GM21360 (cell line): ENCODE measurements around the gene KRABD2.
"Not testable (repeated sequence)": the region's sequence is repeated elsewhere in the genome, so short reads cannot be mapped to it uniquely, and the experiment has no call there.

Source experiments
- ATAC-seq: cut with Tn5 transposase; IDR thresholded peaks from one replicate; pipeline ENCODE4 v1.9.1; 2021; ENCODE audit warnings: mild to moderate bottlenecking, moderate library complexity; ENCODE audit not compliant: unreplicated experiment

Gene KRABD2

DNA sequence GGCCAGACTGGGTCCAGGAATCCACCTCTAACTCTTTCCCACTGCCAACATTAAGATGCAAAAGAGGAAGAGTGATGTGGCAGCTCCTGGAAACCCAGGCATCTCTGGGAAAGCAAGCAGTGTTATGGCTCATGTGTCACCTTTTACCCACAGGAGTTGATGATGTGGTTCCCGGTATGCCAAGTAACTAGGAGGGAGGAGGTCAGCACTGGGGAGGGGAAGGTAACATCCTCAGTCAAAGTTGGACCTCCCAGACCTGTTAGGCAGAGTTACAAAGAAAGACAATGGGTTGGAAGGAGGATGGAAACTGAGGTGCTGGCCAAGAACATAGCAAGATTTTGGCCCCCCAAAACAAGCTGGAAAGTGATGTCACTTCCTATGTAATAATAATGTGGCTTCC is 11.4 kb downstream of the KRABD2 start:
- ATAC-seq, result no peak

DNA sequence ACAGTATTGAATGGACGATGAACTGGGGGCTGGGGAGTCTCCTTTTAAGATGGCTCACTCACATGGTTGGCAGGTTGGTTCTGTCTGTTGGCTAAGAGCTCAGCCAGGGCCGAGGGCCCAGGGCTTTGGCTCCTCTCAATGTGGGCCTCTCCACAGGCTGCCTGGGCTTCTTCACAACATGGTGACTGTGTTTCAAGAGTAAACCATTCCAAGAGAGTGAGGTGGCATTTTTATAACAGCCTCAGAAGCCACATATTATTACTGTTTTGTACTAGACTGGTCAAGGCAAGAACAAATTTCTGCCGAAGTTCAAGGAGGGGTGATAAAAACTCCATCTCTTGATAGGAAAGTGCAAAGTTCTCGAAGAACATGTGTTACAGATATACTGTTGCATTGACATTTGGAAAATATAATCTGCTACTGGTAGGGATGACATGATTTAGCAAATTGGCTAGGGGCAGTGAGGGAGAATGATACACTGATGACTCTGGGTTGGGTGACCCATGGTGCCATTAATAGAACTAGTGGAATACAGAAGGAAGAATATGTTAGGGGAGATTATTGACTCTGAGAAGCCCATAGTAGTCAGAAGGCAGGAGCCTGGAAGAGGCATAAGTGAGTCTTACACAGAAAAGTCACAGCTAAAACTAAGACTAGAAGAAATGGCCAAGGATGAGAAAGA is 13.7 kb downstream of the KRABD2 start:
- no peak for ATAC-seq

DNA sequence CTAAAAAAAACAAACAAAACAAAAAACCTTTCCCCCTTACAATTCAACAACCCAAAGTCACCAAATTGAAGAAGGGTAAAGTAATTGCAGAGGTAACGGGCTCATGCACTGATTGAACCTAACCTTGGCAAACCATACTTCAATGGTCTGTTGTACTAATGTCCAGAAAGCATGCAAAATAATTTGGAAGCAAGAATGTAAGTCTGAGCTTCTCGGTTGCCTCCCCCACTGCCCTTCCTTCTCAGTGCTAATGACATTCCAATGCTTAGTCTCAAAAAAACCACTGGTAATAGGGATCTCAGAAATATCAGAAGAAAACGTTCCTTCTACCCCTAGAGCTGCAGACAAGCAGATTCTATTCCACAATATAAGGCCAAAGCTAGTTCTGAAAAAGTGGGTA is 15.8 kb downstream of the KRABD2 start:
- no peak for ATAC-seq

DNA sequence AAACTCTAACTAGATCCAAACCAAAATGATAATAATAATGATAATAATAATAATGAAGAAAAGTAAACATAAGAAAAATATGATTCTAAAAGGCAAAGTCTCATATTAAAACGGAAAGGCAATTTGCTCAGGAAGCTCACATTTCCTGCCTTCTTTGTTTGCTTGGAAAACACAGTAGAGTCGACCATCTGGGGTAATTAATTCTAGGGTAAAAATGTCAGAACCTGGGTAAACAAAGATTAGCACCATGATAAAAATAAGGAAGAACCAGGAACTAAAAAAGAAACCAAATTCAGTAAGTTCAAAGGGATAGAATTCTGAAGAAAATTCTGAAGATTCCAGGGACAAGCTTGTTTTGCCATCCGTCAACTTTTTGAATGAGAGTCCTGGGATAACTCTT is 16.2 kb downstream of the KRABD2 start:
- ATAC-seq, result no peak

DNA sequence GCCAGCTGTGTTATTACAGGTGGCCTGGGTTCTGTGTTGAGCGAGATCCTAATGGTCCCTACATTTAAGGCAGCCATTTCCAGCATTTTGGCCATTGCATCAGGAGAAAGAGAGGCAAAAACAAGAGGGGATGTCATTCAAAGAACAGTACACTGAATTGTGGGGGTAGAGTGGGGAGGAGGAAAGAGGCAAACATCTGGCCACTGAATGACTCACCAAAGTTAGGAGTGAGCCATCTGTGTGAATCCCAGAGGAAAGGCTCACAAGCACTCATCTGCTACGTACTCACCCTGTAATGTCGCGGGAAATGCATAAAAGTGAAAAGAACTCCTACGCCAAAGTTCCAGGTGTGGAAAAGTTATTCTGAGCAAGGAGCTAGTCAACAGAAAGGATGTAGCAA is 16.7 kb downstream of the KRABD2 start:
- ATAC-seq, result no peak

DNA sequence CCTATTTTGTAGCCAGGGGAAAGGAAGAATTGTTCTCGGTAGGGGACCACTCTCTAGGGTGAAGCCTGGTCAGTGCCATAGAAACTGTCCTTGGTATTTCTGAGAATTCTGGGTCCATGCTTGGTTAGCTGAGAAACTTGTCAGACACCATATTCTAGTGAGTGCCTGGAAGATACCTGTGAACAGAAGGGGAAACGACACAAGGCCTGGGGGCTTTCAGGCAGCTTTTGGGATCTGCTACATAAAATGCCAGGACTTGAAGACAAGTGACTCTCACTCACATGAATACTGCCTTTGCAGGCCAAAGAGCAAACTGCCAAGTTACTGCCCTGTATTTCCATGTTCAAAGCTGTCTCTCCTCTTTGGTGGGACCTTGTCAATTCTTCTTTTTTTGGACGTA is 18.6 kb downstream of the KRABD2 start:
- no peak for ATAC-seq

DNA sequence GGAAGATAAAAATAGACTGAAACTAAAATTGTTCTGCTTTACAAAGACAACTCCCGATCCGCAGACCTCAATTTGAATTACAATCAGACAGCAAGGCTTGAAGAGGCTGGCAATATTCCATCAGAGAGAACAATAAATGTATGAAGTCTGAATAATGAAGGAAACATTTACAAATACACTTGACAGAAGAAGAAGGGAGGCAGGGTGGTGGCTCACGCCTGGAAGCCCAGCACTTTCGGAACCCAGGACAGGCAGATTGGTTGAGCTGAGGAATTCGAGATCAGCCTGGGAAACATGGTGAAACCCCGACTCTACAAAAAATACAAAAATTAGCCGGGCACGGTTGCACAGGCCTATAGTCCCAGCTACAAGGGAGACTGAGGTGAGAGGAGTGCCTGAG is 22.3 kb downstream of the KRABD2 start:
- no peak for ATAC-seq

DNA sequence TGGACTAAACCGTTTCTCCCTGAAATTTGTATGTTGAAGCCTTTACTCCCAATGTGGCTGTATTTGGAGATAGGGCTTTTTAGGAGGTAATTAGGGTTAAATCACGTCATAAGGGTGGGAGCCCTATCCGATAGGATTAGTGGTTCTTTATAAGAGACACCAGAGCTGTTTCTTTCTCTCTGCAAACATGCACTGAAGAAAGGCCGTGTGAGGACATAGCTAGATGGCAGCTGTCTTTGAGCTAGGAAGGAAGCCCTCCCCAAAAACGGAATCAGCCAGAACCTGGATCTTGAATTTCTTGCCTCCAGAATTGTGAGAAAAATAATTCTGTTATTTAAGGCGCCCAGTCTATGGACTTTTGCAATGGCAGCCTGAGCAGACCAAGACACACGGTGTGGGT is 22.8 kb downstream of the KRABD2 start:
- no peak for ATAC-seq

DNA sequence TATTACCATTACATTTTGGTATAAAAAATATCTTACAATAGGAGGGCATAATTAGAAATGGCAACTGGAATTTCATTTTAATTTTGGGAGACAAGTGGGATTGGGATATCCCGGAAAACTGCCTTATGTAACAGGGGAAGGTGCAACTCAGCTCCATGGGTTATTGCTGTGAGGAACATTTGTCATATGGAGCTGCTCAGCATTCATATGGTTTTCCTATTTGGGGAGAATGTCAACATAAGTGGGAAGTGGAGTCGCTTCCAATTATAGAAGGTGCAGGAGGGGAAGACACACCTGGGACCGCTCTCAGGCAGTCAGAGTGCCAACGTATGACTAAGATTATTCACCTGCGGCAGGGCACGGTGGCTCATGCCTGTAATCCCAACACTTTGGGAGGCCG is 26.2 kb downstream of the KRABD2 start:
- no peak for ATAC-seq

DNA sequence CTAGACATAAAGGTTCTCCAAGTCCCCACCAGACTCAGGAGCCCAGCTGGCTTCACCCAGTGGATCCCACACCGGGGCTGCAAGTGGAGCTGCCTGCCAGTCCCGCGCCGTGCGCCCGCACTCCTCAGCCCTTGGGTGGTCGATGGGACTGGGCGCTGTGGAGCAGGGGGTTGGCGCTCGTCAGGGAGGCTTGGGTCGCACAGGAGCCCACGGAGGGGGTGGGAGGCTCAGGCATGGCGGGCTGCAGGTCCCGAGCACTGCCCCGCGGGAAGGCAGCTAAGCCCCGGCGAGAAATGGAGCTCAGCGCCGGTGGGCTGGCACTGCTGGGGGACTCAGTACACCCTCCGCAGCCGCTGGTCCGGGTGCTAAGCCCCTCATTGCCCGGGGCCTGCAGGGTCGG is 29.5 kb downstream of the KRABD2 start:
- not testable (repeated sequence) for ATAC-seq

DNA sequence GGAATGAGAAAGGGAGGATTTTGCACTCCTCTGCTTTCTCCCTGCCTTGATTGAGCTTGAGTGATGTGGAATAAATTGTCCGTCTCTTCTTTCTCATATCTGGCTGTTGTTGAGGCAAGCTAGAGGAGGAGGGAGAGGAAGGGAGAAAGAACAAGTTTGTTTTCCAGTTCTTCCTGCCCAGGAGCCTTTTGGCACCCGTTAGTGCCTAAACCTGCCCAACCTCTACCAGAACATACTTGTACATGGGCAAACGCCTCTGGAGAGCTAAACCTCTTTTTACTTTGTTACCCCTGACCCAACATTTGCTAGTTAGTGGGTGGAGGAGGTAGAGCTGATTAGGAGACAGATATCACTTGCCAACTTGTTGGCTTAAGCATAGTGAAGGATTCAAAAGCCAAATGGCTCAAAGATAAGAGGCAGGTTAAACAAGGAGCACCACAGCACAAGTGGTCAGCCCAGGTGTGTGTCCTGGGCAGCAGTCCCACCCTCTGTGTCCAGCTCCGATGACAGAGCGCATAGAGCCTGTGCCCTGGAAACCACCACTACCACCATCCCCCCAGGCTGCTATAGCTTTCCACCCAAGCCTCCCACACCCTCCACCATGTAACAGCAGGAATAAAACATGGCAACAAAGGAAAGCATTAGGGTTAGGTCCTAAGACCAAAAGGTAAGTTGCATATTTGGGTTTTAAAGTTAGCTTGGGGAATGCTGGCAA is 30.4 kb downstream of the KRABD2 start:
- no peak for ATAC-seq

DNA sequence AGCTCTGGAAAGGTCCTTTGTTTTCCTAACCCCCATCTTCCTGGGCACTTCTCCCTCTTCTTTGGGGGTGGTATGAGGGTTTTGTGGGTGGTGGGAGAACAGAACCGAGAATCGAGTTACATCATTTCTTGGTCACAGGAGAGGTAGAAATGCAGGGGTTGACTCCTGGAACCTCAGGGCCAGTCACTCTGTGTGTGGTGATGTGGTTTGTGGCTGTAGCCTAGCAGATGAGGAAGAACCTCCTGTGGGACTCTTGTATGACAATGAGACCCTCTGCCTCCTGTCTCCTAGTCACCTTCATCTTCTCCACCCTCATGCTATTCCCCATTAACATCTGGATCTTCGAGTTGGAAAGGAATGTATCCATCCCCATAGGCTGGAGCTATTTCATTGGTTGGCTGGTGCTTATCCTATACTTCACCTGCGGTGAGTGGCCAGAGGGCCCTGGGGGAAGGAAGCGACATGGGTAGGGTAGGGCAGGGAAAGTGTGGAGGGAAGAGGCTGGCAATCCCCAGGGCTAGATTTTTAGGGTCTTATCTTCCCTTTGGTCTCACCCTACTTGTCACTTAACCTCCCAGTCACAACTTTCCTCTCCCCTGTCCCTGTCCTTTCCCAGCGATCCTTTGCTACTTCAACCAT is 31.3 kb downstream of the KRABD2 start:
- no peak for ATAC-seq

DNA sequence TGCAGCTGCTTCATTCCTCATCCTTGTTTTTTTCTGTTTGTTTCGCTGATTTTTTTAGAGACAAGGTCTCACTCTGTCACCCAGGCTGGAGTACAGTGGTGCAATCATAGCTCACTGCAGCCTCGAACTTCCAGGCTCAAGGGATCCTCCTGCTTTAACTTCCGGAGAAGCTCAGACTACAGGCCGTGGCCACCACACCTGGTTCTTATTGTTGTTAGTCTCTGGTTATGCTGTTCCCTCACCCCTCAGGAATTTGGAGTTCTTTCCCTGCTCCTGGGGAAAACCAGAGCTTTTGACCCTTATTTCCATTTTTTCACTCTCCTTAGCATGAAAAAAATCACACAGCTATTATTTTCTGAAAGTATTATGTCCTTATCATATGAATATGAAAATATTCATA is 35.0 kb downstream of the KRABD2 start:
- no peak for ATAC-seq

DNA sequence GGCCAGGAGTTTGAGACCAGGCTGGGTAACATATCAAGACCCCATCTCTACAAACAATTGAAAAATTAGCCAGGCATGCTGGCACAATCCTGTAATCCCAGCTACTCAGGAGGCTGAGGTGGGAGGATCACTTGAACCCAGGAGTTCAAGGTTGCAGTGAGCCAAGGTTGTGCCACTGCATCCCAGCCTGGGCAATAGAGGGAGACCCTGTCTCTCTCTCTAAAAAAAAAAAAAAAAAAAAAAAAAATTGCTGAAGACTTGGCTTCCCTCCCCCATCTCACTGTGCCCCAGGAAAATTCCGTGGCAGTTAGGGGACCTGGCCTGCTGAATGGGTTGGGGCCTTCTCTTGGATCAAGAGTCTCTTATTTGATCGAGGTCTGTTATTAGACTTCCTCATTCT is 37.0 kb downstream of the KRABD2 start, which contains the start of gene ODF4:
ODF4 (plus strand) TSS at position 301 of the 400 bp plus-strand sequence. CDS start 212 bp downstream, outside the sequence.
- no peak for ATAC-seq

DNA sequence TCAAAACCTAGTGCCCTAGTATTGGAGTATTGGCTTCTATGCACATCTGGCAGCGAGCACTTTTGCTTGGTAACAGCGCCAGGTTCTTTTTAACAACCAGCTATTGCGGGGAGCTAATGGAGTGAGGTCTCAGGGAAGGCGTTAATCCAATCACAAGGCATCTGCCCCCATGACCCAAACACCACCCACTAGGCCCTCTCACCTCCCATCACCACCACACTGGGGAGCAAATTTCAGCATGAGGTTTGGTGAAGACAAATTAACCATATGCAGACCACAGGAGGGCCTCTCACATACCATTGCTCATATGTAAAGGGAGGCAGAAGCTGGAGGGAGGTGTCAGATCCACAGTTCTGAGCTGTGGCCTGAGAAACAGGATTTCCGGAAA is 37.8 kb downstream of the KRABD2 start:
- ATAC-seq, result no peak

DNA sequence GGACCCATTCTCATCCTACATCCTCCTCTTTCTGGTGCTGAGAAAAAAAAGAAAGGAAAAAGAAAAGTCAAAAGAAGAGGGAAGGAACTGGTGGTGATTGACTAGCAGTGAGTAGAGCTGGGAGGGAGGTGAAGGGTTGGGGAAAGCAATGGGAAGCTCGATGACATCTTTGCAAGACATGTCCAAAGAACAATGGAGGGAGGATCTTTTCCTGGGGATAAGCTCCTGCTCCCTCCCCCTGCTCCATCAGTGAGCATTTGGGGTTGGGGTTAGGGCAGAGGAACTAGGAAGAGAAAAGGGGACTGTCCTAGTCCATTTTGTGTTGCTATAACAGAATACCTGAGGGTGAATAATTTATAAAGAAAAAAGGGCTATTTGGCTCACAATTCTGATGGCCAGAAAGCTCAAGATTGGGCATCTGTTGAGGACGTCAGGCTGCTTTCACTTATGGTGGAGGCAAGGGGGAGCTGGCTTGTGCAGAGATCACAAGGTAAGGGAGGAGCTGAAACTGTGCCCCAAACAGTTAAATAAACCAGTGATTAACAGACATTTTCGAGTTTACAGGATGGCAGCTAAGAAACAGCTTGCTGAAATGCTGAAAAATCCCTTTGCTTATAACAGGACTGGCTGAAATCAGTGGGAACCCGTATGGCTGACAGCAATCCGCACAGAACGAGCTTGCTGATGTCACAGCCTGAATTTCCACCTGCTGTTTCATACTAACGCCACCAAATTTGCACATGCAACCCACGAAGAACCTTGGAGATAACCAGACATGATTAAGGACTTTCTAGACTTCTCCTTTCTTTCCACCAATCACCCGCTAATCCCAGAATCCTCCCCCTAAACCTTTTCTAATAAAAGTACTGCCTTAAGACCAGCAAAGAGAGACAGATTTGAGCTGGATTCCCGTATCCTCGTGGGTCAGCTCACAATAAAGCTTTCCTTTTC is 38.4 kb downstream of the KRABD2 start:
- ATAC-seq, result no peak

DNA sequence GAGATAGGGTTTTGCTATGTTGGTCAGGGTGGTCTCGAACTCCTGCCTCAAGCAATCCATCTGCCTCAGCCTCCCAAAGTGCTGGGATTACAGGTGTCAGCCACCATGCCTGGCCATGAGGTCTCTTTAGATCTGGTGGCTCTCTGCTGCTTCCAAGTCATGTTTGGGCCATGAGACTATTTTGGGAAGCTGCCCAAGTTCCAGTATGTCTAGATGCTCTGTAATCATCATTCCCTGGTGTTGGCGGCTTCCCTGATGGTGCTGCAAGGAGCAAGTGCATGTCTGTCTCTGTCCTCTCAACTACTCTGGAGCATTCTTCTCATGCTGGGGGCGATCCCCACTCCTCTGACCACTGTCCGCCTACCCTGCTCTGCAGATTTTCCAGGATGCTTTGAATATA is 43.2 kb downstream of the KRABD2 start:
- no peak for ATAC-seq

DNA sequence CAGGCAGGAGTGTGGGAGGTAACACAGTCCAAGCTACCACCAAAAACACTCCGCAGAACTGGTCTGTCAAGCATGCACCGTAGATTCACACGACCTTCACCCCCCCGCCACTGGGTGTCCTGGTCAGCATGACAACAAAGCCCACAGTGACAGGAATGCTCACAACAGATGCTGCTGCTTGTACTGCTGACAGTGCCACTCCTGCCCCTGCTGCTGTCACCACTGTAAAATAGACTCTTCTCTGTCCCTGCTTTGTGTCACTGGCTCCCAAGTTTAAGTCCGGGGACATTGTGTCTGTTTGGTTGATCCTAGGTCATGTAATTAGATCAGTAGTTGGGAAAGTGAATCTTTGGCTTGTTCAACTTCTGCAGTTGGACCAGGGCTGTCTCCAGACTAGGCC is 43.8 kb downstream of the KRABD2 start:
- no peak for ATAC-seq

DNA sequence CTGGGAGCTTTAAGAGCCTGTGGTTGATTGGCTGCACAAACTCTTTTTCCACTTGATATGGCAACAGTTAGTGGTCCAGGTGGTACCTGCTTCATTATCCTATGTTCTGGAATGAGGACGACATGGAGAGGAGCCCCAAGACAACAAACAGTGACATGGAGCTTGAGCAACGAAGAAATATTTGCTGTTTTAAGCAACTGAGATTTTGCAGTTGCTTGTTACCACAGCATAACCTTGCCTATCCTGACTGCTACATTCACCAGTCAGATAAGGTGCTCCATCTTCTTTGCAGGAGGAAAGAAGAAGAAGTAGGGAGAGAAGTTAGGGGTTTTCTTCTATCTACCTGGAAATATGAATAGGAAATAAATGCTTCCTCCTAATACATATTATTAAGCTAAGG is 44.4 kb downstream of the KRABD2 start:
- ATAC-seq, result no peak

DNA sequence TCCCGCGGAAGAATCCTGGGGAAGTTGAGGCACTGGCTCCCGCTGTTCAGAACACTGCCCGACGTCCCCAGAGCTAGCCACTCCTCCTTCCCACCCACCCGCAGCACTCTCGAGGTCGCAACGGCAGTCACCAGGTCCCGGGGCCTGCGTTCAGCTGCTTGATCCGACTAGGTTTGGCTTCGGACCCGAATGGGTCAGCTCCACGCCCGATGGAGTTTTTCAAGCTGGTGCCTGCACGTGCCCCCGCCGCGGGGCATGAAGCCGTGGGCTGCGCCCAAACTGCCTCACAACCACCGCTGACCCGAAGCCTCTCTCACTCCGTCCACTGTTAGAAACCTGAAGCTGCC is 49.2 kb downstream of the KRABD2 start:
- ATAC-seq, result no peak
